Coronary artery (tissue), 2 donors: ENCODE results near the gene DIAPH2.

Experiments used
- DNase-seq: peaks from one replicate; pipeline ENCODE4 v3.0.0-alpha.2; 2017; ENCODE audit warnings: low spot score
- H3K27ac ChIP-seq, 2 donors: fragments of 200-600 bp; sonication (generic); one replicate each; pipeline ENCODE4 v1.5.1; 2016 to 2019
- H3K4me3 ChIP-seq: fragments of 200-600 bp; sonication (generic); 2 replicates; pipeline ENCODE4 v1.5.1; 2016; ENCODE audit warnings: mild to moderate bottlenecking, moderate library complexity
- TF ChIP-seq, protein P1 (sequence below): fragments of 200-600 bp; sonication (generic); IDR thresholded peaks from one replicate; pipeline ENCODE4 v1.5.1; 2019; ENCODE audit warnings: antibody characterized with exemption

DIAPH2 gene

GRCh38 chrX:97119474-97120109 is 434.9 kb downstream of the DIAPH2 start:
- Histone ChIP-seq H3K27ac (no peak overlapping the region), H3K4me3 (no peak overlapping the region)
- TF ChIP-seq, protein P1, sequence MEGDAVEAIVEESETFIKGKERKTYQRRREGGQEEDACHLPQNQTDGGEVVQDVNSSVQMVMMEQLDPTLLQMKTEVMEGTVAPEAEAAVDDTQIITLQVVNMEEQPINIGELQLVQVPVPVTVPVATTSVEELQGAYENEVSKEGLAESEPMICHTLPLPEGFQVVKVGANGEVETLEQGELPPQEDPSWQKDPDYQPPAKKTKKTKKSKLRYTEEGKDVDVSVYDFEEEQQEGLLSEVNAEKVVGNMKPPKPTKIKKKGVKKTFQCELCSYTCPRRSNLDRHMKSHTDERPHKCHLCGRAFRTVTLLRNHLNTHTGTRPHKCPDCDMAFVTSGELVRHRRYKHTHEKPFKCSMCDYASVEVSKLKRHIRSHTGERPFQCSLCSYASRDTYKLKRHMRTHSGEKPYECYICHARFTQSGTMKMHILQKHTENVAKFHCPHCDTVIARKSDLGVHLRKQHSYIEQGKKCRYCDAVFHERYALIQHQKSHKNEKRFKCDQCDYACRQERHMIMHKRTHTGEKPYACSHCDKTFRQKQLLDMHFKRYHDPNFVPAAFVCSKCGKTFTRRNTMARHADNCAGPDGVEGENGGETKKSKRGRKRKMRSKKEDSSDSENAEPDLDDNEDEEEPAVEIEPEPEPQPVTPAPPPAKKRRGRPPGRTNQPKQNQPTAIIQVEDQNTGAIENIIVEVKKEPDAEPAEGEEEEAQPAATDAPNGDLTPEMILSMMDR: no peak

DNA sequence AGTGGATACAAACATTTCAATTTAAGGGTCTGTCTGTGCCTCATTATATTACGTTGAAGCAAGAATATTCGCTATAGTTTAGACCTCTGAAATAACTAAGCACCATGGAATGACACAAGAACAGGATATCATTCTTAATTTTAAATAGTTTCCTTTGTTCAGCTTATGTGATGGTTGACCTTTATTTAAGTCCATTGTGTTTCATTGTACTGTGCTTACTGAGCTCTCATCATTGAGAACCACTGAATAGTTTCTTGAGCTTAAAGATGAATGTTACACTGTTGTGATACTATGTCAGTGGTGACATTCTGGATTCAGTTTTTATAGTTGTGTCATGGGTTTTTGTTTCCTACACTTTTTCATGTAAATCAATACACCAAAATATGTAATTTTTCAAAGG is 438.4 kb downstream of the DIAPH2 start:
- DNase-seq: no peak
- TF ChIP-seq, protein P1: no peak
- no peak overlapping the region for H3K4me3 ChIP-seq
- no peak overlapping the region for H3K27ac ChIP-seq

More at GRCh38 chrX:97119474-97120109, 434.9 kb downstream of the DIAPH2 start:
- DNase-seq: no peak

GRCh38 chrX:97126020-97126419 is 441.4 kb downstream of the DIAPH2 start:
- TF ChIP-seq, protein P1: no peak
- Histone ChIP-seq H3K4me3 (no peak overlapping the region), H3K27ac (no peak overlapping the region)
- DNase-seq: no peak

DNA sequence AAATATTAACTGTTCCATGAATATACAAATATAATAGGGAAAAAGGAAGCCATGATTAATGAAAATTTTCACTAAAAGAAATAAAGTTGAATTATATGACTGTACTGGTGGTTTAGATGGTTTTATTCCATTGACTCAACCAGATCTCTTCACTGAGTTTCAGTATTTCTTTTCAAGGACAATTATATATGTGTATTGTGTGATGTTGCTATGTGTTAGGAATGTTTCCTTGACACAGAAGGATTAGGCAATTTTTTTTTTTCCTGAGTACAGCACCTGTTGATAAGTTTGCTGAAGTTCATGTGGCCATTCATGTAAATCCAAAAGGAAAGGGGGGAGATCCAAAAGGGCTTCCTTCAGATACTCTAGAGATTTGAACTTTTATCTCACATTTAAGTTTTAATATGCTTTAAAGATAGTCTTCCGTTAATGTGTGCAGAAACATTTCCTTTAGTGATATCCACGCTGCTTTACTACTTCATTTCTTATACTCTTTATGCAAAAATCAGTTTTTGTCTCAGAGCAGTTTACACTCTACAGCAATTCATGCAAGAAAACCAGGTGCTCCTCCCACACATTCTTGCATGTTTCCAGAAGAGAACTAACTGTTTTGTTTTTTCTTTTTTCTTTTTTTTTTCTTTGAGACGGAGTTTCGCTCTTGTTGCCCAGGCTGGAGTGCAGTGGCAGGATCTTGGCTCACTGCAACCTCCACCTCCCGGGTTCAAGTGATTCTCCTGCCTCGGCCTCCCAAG is 448.2 kb downstream of the DIAPH2 start:
- H3K27ac ChIP-seq: no peak overlapping the region
- DNase-seq: no peak
- TF ChIP-seq, protein P1: no peak
- no peak overlapping the region for H3K4me3 ChIP-seq

- TF ChIP-seq, protein P1: no peak
- H3K27ac ChIP-seq: no peak overlapping the region
- no peak for DNase-seq
- no peak overlapping the region for H3K4me3 ChIP-seq
Observed at GRCh38 chrX:97145934-97146333, 461.3 kb downstream of the DIAPH2 start.

GRCh38 chrX:97155816-97156215 is 471.2 kb downstream of the DIAPH2 start:
- TF ChIP-seq, protein P1: no peak
- DNase-seq: no peak
- Histone ChIP-seq H3K4me3 (no peak overlapping the region), H3K27ac (no peak overlapping the region)

DNA sequence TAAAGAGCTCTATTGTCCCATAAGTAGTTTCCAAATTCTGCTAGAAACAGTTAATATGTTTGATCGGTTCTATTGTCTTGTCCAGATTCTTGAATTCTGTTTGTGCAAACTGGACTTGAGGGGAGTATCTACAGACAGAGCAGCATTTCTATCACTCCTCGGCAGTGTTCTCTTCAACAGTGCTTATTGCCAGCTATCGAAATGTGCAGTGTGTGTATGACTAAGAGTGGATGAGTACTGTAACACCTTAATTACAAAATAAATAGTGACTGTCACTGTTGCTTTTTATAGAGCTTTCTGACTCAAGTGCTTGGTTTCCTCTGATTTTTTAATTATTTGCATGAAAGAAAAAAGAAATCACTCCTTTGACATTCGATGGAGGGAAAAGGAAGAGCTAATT is 473.6 kb downstream of the DIAPH2 start:
- Histone ChIP-seq H3K4me3 (no peak overlapping the region), H3K27ac (no peak overlapping the region)
- TF ChIP-seq, protein P1: no peak
- no peak for DNase-seq
